ENCODE measurements around the gene FAM222B.
"Not testable (repeated sequence)": the region's sequence is repeated elsewhere in the genome, so short reads cannot be mapped to it uniquely, and the experiment has no call there.

The FAM222B gene

GRCh38 chr17:28842282-28843012 is at the start of gene FAM222B:
FAM222B (minus strand) TSS chr17:28842790; CDS start chr17:28766667, 76,123 bp downstream.
- DNase-seq = peak; percentile 88 to 90

- no peak for DNase-seq
Observed at GRCh38 chr17:28892024-28892423, 49.4 kb upstream of the FAM222B start.

- no peak for DNase-seq
Observed at GRCh38 chr17:28891201-28891600, 48.6 kb upstream of the FAM222B start.

GRCh38 chr17:28889996-28890395 is 47.4 kb upstream of the FAM222B start:
- DNase-seq = no peak

- DNase-seq = no peak
Observed at GRCh38 chr17:28888832-28889231, 46.2 kb upstream of the FAM222B start.

GRCh38 chr17:28887871-28888471 is 45.4 kb upstream of the FAM222B start:
- no peak for DNase-seq

- DNase-seq = no peak
Observed at GRCh38 chr17:28885951-28886350, 43.4 kb upstream of the FAM222B start.

- DNase-seq = no peak
Observed at GRCh38 chr17:28885363-28885762, 42.8 kb upstream of the FAM222B start.

- DNase-seq = no peak
Observed at GRCh38 chr17:28883967-28884702, 41.5 kb upstream of the FAM222B start.

GRCh38 chr17:28882154-28882895 is 39.7 kb upstream of the FAM222B start:
- DNase-seq = no peak

GRCh38 chr17:28881533-28882056 is 39.0 kb upstream of the FAM222B start:
- DNase-seq = no peak

- no peak for DNase-seq
Observed at GRCh38 chr17:28880572-28880945, 38.0 kb upstream of the FAM222B start.

GRCh38 chr17:28879886-28880571 is 37.4 kb upstream of the FAM222B start:
- DNase-seq = no peak

GRCh38 chr17:28878981-28879380 is 36.4 kb upstream of the FAM222B start:
- DNase-seq = no peak

GRCh38 chr17:28878158-28878910 is 35.7 kb upstream of the FAM222B start:
- no peak for DNase-seq

- DNase-seq = not testable (repeated sequence)
Observed at GRCh38 chr17:28877150-28877711, 34.6 kb upstream of the FAM222B start.

- no peak for DNase-seq
Observed at GRCh38 chr17:28875848-28876550, 33.4 kb upstream of the FAM222B start.

GRCh38 chr17:28874750-28875149 is 32.2 kb upstream of the FAM222B start:
- no peak for DNase-seq

GRCh38 chr17:28873839-28874238 is 31.2 kb upstream of the FAM222B start:
- DNase-seq = no peak

GRCh38 chr17:28871056-28871579 is 28.5 kb upstream of the FAM222B start:
- peak; percentile 38 to 45 for DNase-seq

All from CD4-positive, alpha-beta T cell treated with Interleukin-4 for 1 hour (primary cell).